Measurements from ENCODE around the gene CAPN8.

Gene CAPN8

GRCh38 chr1:223669003-223669795, 3.7 kb upstream of the CAPN8 start:
- H3K4me3 ChIP-seq (replicated peaks in 1 of 2; ENCODE audit: low read depth in 2 of 2, low read length in 2 of 2) = no peak overlapping the region
- no peak for DNase-seq (ENCODE audit: low read depth in 2 of 2)
- no peak for TF ChIP-seq CTCF (IDR thresholded peaks at IDR 0.05; ENCODE audit: low read depth, low read length)

- no peak for TF ChIP-seq CTCF (IDR thresholded peaks at IDR 0.05; ENCODE audit: low read depth, low read length)
- peak in 1 of 2 donors; percentile 15 for DNase-seq (ENCODE audit: low read depth in 2 of 2)
- no peak overlapping the region for H3K4me3 ChIP-seq (replicated peaks in 1 of 2; ENCODE audit: low read depth in 2 of 2, low read length in 2 of 2)
Observed at GRCh38 chr1:223667484-223668182, 2.1 kb upstream of the CAPN8 start.

- TF ChIP-seq CTCF (IDR thresholded peaks at IDR 0.05; ENCODE audit: low read depth, low read length) = no peak
- DNase-seq (ENCODE audit: low read depth in 2 of 2) = no peak
- H3K4me3 ChIP-seq (replicated peaks in 1 of 2; ENCODE audit: low read depth in 2 of 2, low read length in 2 of 2) = no peak overlapping the region
Observed at GRCh38 chr1:223664106-223664505, 1.4 kb downstream of the CAPN8 start.

GRCh38 chr1:223662943-223663342, 2.6 kb downstream of the CAPN8 start:
- no peak overlapping the region for H3K4me3 ChIP-seq (replicated peaks in 1 of 2; ENCODE audit: low read depth in 2 of 2, low read length in 2 of 2)
- no peak for DNase-seq (ENCODE audit: low read depth in 2 of 2)
- no peak for TF ChIP-seq CTCF (IDR thresholded peaks at IDR 0.05; ENCODE audit: low read depth, low read length)

GRCh38 chr1:223659711-223660110, 5.8 kb downstream of the CAPN8 start:
- no peak overlapping the region for H3K4me3 ChIP-seq (replicated peaks in 1 of 2; ENCODE audit: low read depth in 2 of 2, low read length in 2 of 2)
- TF ChIP-seq CTCF (IDR thresholded peaks at IDR 0.05; ENCODE audit: low read depth, low read length) = no peak

GRCh38 chr1:223657978-223658377, 7.5 kb downstream of the CAPN8 start:
- no peak overlapping the region for H3K4me3 ChIP-seq (replicated peaks in 1 of 2; ENCODE audit: low read depth in 2 of 2, low read length in 2 of 2)
- no peak for TF ChIP-seq CTCF (IDR thresholded peaks at IDR 0.05; ENCODE audit: low read depth, low read length)
- DNase-seq (ENCODE audit: low read depth in 2 of 2) = no peak

More at GRCh38 chr1:223659711-223660110, 5.8 kb downstream of the CAPN8 start:
- DNase-seq (ENCODE audit: low read depth in 2 of 2) = no peak

Measured in cardiac fibroblast (primary cell).